Subcutaneous abdominal adipose tissue (tissue), 5 donors: ENCODE data around the gene PRIM1.

Experiments
- H3K27ac ChIP-seq: one replicate; pipeline ENCODE4 v1.7.0; 2013; ENCODE audit warnings: low read depth, mild to moderate bottlenecking, inconsistent platforms, low read length, moderate library complexity
- H3K27me3 ChIP-seq, 5 donors: one replicate each; pipeline ENCODE4 v1.7.0; 2013; ENCODE audit warnings: low read length in 5 of 5, inconsistent platforms in 1 of 5; ENCODE audit not compliant: control insufficient read depth in 5 of 5, insufficient read depth in 4 of 5
- H3K36me3 ChIP-seq, 5 donors: one replicate each; pipeline ENCODE4 v1.7.0; 2013; ENCODE audit warnings: low read length in 5 of 5; ENCODE audit not compliant: control insufficient read depth in 5 of 5, insufficient read depth in 5 of 5
- H3K4me1 ChIP-seq, 5 donors: one replicate each; pipeline ENCODE4 v1.7.0; 2013; ENCODE audit warnings: low read length in 5 of 5, mild to moderate bottlenecking in 3 of 5, moderate library complexity in 1 of 5; ENCODE audit not compliant: control insufficient read depth in 5 of 5, insufficient read depth in 5 of 5
- H3K4me3 ChIP-seq, 5 donors: one replicate each; pipeline ENCODE4 v1.7.0; 2013; ENCODE audit warnings: low read length in 5 of 5, low read depth in 1 of 5
- H3K9ac ChIP-seq, 5 donors: one replicate each; pipeline ENCODE4 v1.7.0; 2013; ENCODE audit warnings: low read length in 5 of 5, mild to moderate bottlenecking in 4 of 5, moderate library complexity in 3 of 5
- H3K9me3 ChIP-seq, 5 donors: one replicate each; pipeline ENCODE4 v1.7.0; 2013; ENCODE audit warnings: low read length in 5 of 5; ENCODE audit not compliant: control insufficient read depth in 5 of 5
- donor health status: healthy.
- donor health status: healthy.
- donor health status: healthy.
- donor health status: healthy.
- donor health status: healthy.

Gene PRIM1

GRCh38 chr12:56721216-56721615 lies 30.9 kb downstream of the PRIM1 start:
- peaks cover 8 to 38% (median 31%) of the 10 kb centered on the region in 5 donors for H3K36me3 ChIP-seq
- no peaks in the 10 kb centered on the region for H3K9me3 ChIP-seq
- H3K27ac ChIP-seq, result peak overlapping the region; percentile 99
- no peak overlapping the region for H3K4me3 ChIP-seq
- peaks cover 25 to 82% (median 70%) of the 10 kb centered on the region in 5 donors for H3K4me1 ChIP-seq
- H3K27me3 ChIP-seq, result peaks cover 0 to 3% (median 0%) of the 10 kb centered on the region in 5 donors
- H3K9ac ChIP-seq, result peak overlapping the region in 2 of 5 donors; percentile 16 to 61

GRCh38 chr12:56720731-56721151 lies 31.4 kb downstream of the PRIM1 start:
- H3K4me3 ChIP-seq, result no peak overlapping the region
- peaks cover 8 to 43% (median 36%) of the 10 kb centered on the region in 5 donors for H3K36me3 ChIP-seq
- H3K27me3 ChIP-seq, result peaks cover 0 to 3% (median 0%) of the 10 kb centered on the region in 5 donors
- peak overlapping the region in 3 of 5 donors; percentile 16 to 61 (median 26) for H3K9ac ChIP-seq
- H3K9me3 ChIP-seq, result no peaks in the 10 kb centered on the region
- peak overlapping the region; percentile 99 for H3K27ac ChIP-seq
- H3K4me1 ChIP-seq, result peaks cover 25 to 82% (median 70%) of the 10 kb centered on the region in 5 donors

GRCh38 chr12:56719056-56719455 lies 33.1 kb downstream of the PRIM1 start:
- Histone ChIP-seq H3K4me1 (peaks cover 21 to 71% (median 66%) of the 10 kb centered on the region in 5 donors), H3K36me3 (peaks cover 16 to 57% (median 48%) of the 10 kb centered on the region in 5 donors), H3K27me3 (no peaks in the 10 kb centered on the region), H3K9me3 (no peaks in the 10 kb centered on the region), H3K4me3 (no peak overlapping the region), H3K27ac (peak overlapping the region; percentile 6), H3K9ac (peak overlapping the region in 3 of 5 donors; percentile 11 to 44 (median 33))

- H3K4me3 ChIP-seq, result no peak overlapping the region
- H3K27me3 ChIP-seq, result no peaks in the 10 kb centered on the region
- no peaks in the 10 kb centered on the region for H3K9me3 ChIP-seq
- H3K27ac ChIP-seq, result peak overlapping the region; percentile 6
- peaks cover 18 to 61% (median 52%) of the 10 kb centered on the region in 5 donors for H3K36me3 ChIP-seq
- peaks cover 19 to 66% (median 61%) of the 10 kb centered on the region in 5 donors for H3K4me1 ChIP-seq
- no peak overlapping the region for H3K9ac ChIP-seq
Observed at GRCh38 chr12:56718636-56719035, 33.5 kb downstream of the PRIM1 start.

GRCh38 chr12:56718149-56718548 lies 34.0 kb downstream of the PRIM1 start:
- Histone ChIP-seq H3K27me3 (no peaks in the 10 kb centered on the region), H3K27ac (peak overlapping the region; percentile 6), H3K9me3 (no peaks in the 10 kb centered on the region), H3K4me3 (no peak overlapping the region), H3K9ac (no peak overlapping the region), H3K36me3 (peaks cover 22 to 66% (median 57%) of the 10 kb centered on the region in 5 donors), H3K4me1 (peaks cover 19 to 62% (median 57%) of the 10 kb centered on the region in 5 donors)

GRCh38 chr12:56716933-56717880 lies 34.9 kb downstream of the PRIM1 start:
- Histone ChIP-seq H3K36me3 (peaks cover 31 to 75% (median 62%) of the 10 kb centered on the region in 5 donors), H3K4me1 (peaks cover 13 to 52% (median 47%) of the 10 kb centered on the region in 5 donors)

GRCh38 chr12:56716458-56716857 lies 35.7 kb downstream of the PRIM1 start:
- no peaks in the 10 kb centered on the region for H3K9me3 ChIP-seq
- H3K9ac ChIP-seq, result no peak overlapping the region
- peaks cover 24 to 80% (median 66%) of the 10 kb centered on the region in 5 donors for H3K36me3 ChIP-seq
- H3K27me3 ChIP-seq, result no peaks in the 10 kb centered on the region
- no peak overlapping the region for H3K4me3 ChIP-seq
- H3K4me1 ChIP-seq, result peaks cover 7 to 45% (median 40%) of the 10 kb centered on the region in 5 donors
- no peak overlapping the region for H3K27ac ChIP-seq

More at GRCh38 chr12:56716933-56717880, 34.9 kb downstream of the PRIM1 start:
- Histone ChIP-seq H3K9ac (no peak overlapping the region), H3K27me3 (no peaks in the 10 kb centered on the region), H3K4me3 (no peak overlapping the region), H3K27ac (no peak overlapping the region), H3K9me3 (no peaks in the 10 kb centered on the region)

- Histone ChIP-seq H3K36me3 (peaks cover 23 to 79% (median 68%) of the 10 kb centered on the region in 5 donors), H3K4me1 (peaks cover 4 to 38% (median 33%) of the 10 kb centered on the region in 5 donors), H3K27ac (no peak overlapping the region), H3K27me3 (no peaks in the 10 kb centered on the region), H3K4me3 (no peak overlapping the region), H3K9ac (no peak overlapping the region), H3K9me3 (no peaks in the 10 kb centered on the region)
Observed at GRCh38 chr12:56715798-56716197, 36.3 kb downstream of the PRIM1 start.

- H3K4me3 ChIP-seq, result no peak overlapping the region
- H3K27me3 ChIP-seq, result no peaks in the 10 kb centered on the region
- H3K27ac ChIP-seq, result peak overlapping the region; percentile 5
- no peaks in the 10 kb centered on the region for H3K9me3 ChIP-seq
- H3K9ac ChIP-seq, result no peak overlapping the region
- H3K4me1 ChIP-seq, result peaks cover 3 to 28% (median 26%) of the 10 kb centered on the region in 5 donors
- H3K36me3 ChIP-seq, result peaks cover 23 to 66% (median 54%) of the 10 kb centered on the region in 5 donors
Observed at GRCh38 chr12:56714431-56714929, 37.6 kb downstream of the PRIM1 start.

- Histone ChIP-seq H3K27me3 (no peaks in the 10 kb centered on the region), H3K9ac (no peak overlapping the region), H3K36me3 (peaks cover 23 to 57% (median 45%) of the 10 kb centered on the region in 5 donors), H3K4me3 (no peak overlapping the region), H3K4me1 (peaks cover 3 to 23% (median 20%) of the 10 kb centered on the region in 5 donors), H3K27ac (no peak overlapping the region), H3K9me3 (no peaks in the 10 kb centered on the region)
Observed at GRCh38 chr12:56713345-56713744, 38.8 kb downstream of the PRIM1 start.
